GM12878 (cell line): ENCODE data around the gene AHNAK2. TPM values are rescaled to one million over a fixed set of nuclear protein-coding genes. Genes with fewer than 3 reads are reported as not detected.
A peak's percentile ranks its signal among the peaks of the same experiment; 100 is the strongest.

Experiments used
- ATAC-seq: fragments of 200-7000 bp; cut with Tn5 transposase; 3 replicates; pipeline ENCODE4 v1.9.1; 2020; ENCODE audit warnings: mild to moderate bottlenecking, moderate library complexity
- BruUV-seq: library from RNA; stranded (reverse); fragments of 400-500 nt; replicated peaks from 2 replicates; lab custom pipeline; 2021; lab: Mats Ljungman, UMichigan
- CTCF ChIA-PET: fragments of 300-600 bp; sonication (Branson Sonifier 250); formaldehyde crosslinking; extraction: SDS; loops from one replicate; lab custom pipeline; 2021; ENCODE audit warnings: inconsistent platforms; lab: Yijun Ruan, JAX
- POLR2A ChIA-PET: fragments of 350-600 bp; formaldehyde crosslinking; extraction: SDS; loops from one replicate; lab custom pipeline; 2021; ENCODE audit warnings: inconsistent platforms; lab: Charles Lee
- RAD21 ChIA-PET: fragments of 300-600 bp; sonication (Branson Sonifier 250); formaldehyde crosslinking; loops from one replicate; lab custom pipeline; 2023; ENCODE audit warnings: antibody characterized with exemption; ENCODE audit not compliant: unreplicated experiment; lab: Charles Lee
- SMC1A ChIA-PET: fragments of 300-600 bp; sonication (Branson Sonifier 250); formaldehyde crosslinking; loops from one replicate; lab custom pipeline; 2023; ENCODE audit not compliant: unreplicated experiment, uncharacterized antibody; lab: Charles Lee
- DNase-seq: peaks from one replicate; pipeline ENCODE4 v3.0.0-alpha.2; 2011; ENCODE audit warnings: low read depth, low spot score
- FAIRE-seq: peaks from 3 replicates; lab custom pipeline; 2011; peaks lifted over from hg19 to GRCh38; lab: Jason Lieb, UNC
- H2AFZ ChIP-seq: 2 replicates; pipeline ENCODE4 v1.6.0; 2011; ENCODE audit warnings: low read depth, low read length, control low read depth; ENCODE audit not compliant: control insufficient read depth
- H3K27ac ChIP-seq: 2 replicates; pipeline ENCODE4 v1.5.1; 2011; ENCODE audit warnings: control low read depth; ENCODE audit not compliant: control insufficient read depth, insufficient read depth
- H3K27me3 ChIP-seq, 2 experiments: replicated peaks in 1 of 2; 2 replicates each; pipeline versions ENCODE4 v1.6.0 to v1.6.1; 2011; ENCODE audit warnings: low read length in 1 of 2; ENCODE audit not compliant: control insufficient read depth in 2 of 2, insufficient read depth in 2 of 2
- H3K36me3 ChIP-seq, 2 experiments: 2 replicates each; pipeline ENCODE4 v1.5.1; 2011; ENCODE audit warnings: low read length in 1 of 2; ENCODE audit not compliant: control insufficient read depth in 2 of 2, insufficient read depth in 2 of 2
- H3K4me1 ChIP-seq: 2 replicates; pipeline ENCODE4 v1.6.1; 2011; ENCODE audit warnings: mild to moderate bottlenecking, low read length, moderate library complexity, mixed read lengths; ENCODE audit not compliant: control insufficient read depth, insufficient read depth
- H3K4me2 ChIP-seq: 2 replicates; pipeline ENCODE4 v1.6.0; 2011; ENCODE audit warnings: control low read depth; ENCODE audit not compliant: control insufficient read depth, insufficient read depth
- H3K4me3 ChIP-seq: fragments of 200-600 bp; sonication (generic); 2 replicates; pipeline ENCODE4 v1.5.1; 2016
- H3K79me2 ChIP-seq: 2 replicates; pipeline ENCODE4 v1.6.0; 2011; ENCODE audit warnings: low read length; ENCODE audit not compliant: control insufficient read depth, insufficient read depth
- H3K9ac ChIP-seq: 2 replicates; pipeline ENCODE4 v1.8.0; 2011; ENCODE audit warnings: low read length, control low read depth, mixed read lengths; ENCODE audit not compliant: control insufficient read depth, insufficient read depth
- H3K9me3 ChIP-seq: replicated peaks from 3 replicates; pipeline ENCODE4 v1.5.1; 2011; ENCODE audit warnings: mild to moderate bottlenecking, low read length; ENCODE audit not compliant: control insufficient read depth, insufficient read depth
- H4K20me1 ChIP-seq: 2 replicates; pipeline ENCODE4 v1.6.0; 2011; ENCODE audit not compliant: control insufficient read depth, insufficient read depth
- CTCF ChIP-seq, 3 experiments: IDR thresholded peaks in 2 of 3; conservative IDR thresholded peaks in 1 of 3; 2 replicates each; pipeline ENCODE4 v1.5.1; 2011; ENCODE audit warnings: low read depth in 3 of 3, low read length in 3 of 3, mild to moderate bottlenecking in 3 of 3, control low read depth in 2 of 3, moderate library complexity in 2 of 3, inconsistent platforms in 1 of 3, mixed read lengths in 1 of 3; ENCODE audit not compliant: control insufficient read depth in 2 of 3, insufficient read depth in 1 of 3; ENCODE audit errors: extremely low read depth in 1 of 3
- SIX5 ChIP-seq: IDR thresholded peaks from 2 replicates; pipeline ENCODE4 v1.6.1; 2011; ENCODE audit warnings: mild to moderate bottlenecking, low read depth, low read length, moderate library complexity; ENCODE audit not compliant: severe bottlenecking
- WGBS: methylation state at CpG from one replicate; pipeline ENCODE4 v1.1.6; 2016; ENCODE audit warnings: low lambda C conversion rate; ENCODE audit not compliant: insufficient replicate concordance, insufficient coverage; ENCODE audit errors: missing lambda C conversion rate; 5-methylcytosine and 5-hydroxymethylcytosine counted together
- in situ Hi-C: fragments of 300-500 bp; cut with MboI; formaldehyde crosslinking; loops from 9 replicates; pipeline ENCODE4 v1.14.3; 2018; ENCODE audit warnings: mixed read lengths
- intact Hi-C: fragments of 100-400 bp; cut with micrococcal nuclease; formaldehyde crosslinking; loops from one replicate; pipeline ENCODE4 v1.14.2; 2022; ENCODE audit not compliant: unreplicated experiment
- polyA plus RNA-seq, 11 experiments: library from polyadenylated mRNA; depleted of rRNA in 4 of 11; unstranded in 6 of 11; stranded (reverse) in 5 of 11; fragments of >200 nt; fragmentation: Nextera tagmentation in 4 of 11; fragmentation: Illumina TruSeq in 1 of 11; extraction: Ambion mirVana in 4 of 11; extraction: Trizol in 1 of 11; gene quantifications; 1 replicate in 1 of 11; 2 replicates in 10 of 11; pipeline versions ENCODE4 v1.2.1 to v1.2.3, GENCODE V29; 2011 to 2016; ENCODE audit warnings: inconsistent platforms in 2 of 11, missing spikeins in 2 of 11, low read depth in 1 of 11
- total RNA-seq, 4 experiments: library from RNA; depleted of rRNA in 3 of 4; stranded (reverse); fragments of >200 nt in 3 of 4; fragmentation: Illumina TruSeq in 1 of 4; extraction: Trizol in 1 of 4; gene quantifications; 2 replicates each; pipeline versions ENCODE4 v1.2.1 to v1.2.3, GENCODE V29; 2013 to 2021
- TF ChIP-seq, protein P1 (sequence below): fragments of 450-650 bp; IDR thresholded peaks from 2 replicates; pipeline ENCODE4 v1.6.1; 2016; ENCODE audit warnings: mild to moderate bottlenecking
- TF ChIP-seq, protein P2 (sequence below): IDR thresholded peaks from 2 replicates; pipeline ENCODE4 v1.6.1; 2011; ENCODE audit warnings: mild to moderate bottlenecking, low read depth, low read length, moderate library complexity; ENCODE audit not compliant: insufficient replicate concordance

AHNAK2 gene
- total and polyA plus RNA-seq, 10 of the 15 experiments (the other 5 are each of a cell fraction or from before 2014, with no cell fraction given) = 0.03 to 0.10 TPM; not detected in 8

GRCh38 chr14:105013150-105013785, 35.1 kb upstream of the AHNAK2 start:
- intact Hi-C loops = no loop called here
- Histone ChIP-seq H3K9me3 (no peaks in the 10 kb centered on the region), H3K4me3 (0 out of 2 replicates have a peak overlapping the region, but pooled peaks have one; percentile 3), H3K4me1 (peaks cover 20% of the 10 kb centered on the region), H3K27me3 (no peaks in the 10 kb centered on the region), H3K79me2 (peaks cover 89% of the 10 kb centered on the region), H3K36me3 (peaks cover 32 to 35% of the 10 kb centered on the region in 2 experiments), H4K20me1 (no peaks in the 10 kb centered on the region; the same call in none of the 2 replicates), H3K4me2 (no peak overlapping the region), H3K9ac (peak overlapping the region; percentile 27; the same call in 1 of the 2 replicates), H2AFZ (no peak overlapping the region), H3K27ac (no peak overlapping the region)
- ChIA-PET CTCF (interaction anchor here (0.7 to 3.5 kb wide), 3 partner anchors 23 to 31 kb away, joined by 3 to 15 read pairs (median 5); no protein-coding TSS in a partner anchor), SMC1A (interaction anchor here (1.2 kb wide), 1 partner anchor 13 kb away, joined by 3 read pairs; no protein-coding TSS in a partner anchor), RAD21 (interaction anchor here (1.2 kb wide), 1 partner anchor 28 kb away, joined by 4 read pairs; the partner anchor contains the start of gene CLBA1), POLR2A (interaction anchor here (0.7 kb wide), 1 partner anchor 47 kb away, joined by 3 read pairs; no protein-coding TSS in a partner anchor)
- WGBS = 33% methylated on average over 8 of the region's 8 CpGs
- no TSS peak for BruUV-seq
- FAIRE-seq (no peak), DNase-seq (no peak), ATAC-seq (peak; percentile 67)
- in situ Hi-C loops = no loop called here
- TF ChIP-seq, protein P1, sequence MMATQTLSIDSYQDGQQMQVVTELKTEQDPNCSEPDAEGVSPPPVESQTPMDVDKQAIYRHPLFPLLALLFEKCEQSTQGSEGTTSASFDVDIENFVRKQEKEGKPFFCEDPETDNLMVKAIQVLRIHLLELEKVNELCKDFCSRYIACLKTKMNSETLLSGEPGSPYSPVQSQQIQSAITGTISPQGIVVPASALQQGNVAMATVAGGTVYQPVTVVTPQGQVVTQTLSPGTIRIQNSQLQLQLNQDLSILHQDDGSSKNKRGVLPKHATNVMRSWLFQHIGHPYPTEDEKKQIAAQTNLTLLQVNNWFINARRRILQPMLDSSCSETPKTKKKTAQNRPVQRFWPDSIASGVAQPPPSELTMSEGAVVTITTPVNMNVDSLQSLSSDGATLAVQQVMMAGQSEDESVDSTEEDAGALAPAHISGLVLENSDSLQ = peak; percentile 84
- peak in 1 of 3 experiments; percentile 14; a peak in 1 of 6 replicates for TF ChIP-seq CTCF (IDR thresholded peaks at IDR 0.05 in 2 of 3, conservative IDR thresholded peaks at IDR 0.05 in 1 of 3; ENCODE audit: control insufficient read depth in 2 of 3, extremely low read depth in 1 of 3, insufficient read depth in 1 of 3, low read depth in 3 of 3, low read length in 3 of 3)
- TF ChIP-seq, protein P2, sequence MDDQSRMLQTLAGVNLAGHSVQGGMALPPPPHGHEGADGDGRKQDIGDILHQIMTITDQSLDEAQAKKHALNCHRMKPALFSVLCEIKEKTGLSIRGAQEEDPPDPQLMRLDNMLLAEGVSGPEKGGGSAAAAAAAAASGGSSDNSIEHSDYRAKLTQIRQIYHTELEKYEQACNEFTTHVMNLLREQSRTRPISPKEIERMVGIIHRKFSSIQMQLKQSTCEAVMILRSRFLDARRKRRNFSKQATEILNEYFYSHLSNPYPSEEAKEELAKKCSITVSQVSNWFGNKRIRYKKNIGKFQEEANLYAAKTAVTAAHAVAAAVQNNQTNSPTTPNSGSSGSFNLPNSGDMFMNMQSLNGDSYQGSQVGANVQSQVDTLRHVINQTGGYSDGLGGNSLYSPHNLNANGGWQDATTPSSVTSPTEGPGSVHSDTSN = peak; percentile 37
- no peak for TF ChIP-seq SIX5
- TF ChIP-seq, all 136 proteins: peak for 3
